ENCODE data around the gene UBAC2.

The UBAC2 gene

GRCh38 chr13:99342723-99343315, 142.2 kb downstream of the UBAC2 start:
- no peak for DNase-seq

- DNase-seq = no peak
These were observed 144.1 kb downstream of the UBAC2 start for GRCh38 chr13:99344610-99345208.

GRCh38 chr13:99345345-99345744, 144.7 kb downstream of the UBAC2 start:
- DNase-seq = no peak

- DNase-seq = no peak
These were observed 145.8 kb downstream of the UBAC2 start for GRCh38 chr13:99346335-99347042.

GRCh38 chr13:99347335-99347878, 146.8 kb downstream of the UBAC2 start:
- no peak for DNase-seq

- DNase-seq = no peak
These were observed 147.3 kb downstream of the UBAC2 start for GRCh38 chr13:99347911-99348451.

- DNase-seq = no peak
These were observed 149.5 kb downstream of the UBAC2 start for GRCh38 chr13:99350191-99350590.

GRCh38 chr13:99351772-99352171, 151.1 kb downstream of the UBAC2 start:
- DNase-seq = no peak

GRCh38 chr13:99352351-99353245, 151.9 kb downstream of the UBAC2 start:
- no peak for DNase-seq

- no peak for DNase-seq
These were observed 152.6 kb downstream of the UBAC2 start for GRCh38 chr13:99353246-99353600.

- no peak for DNase-seq
These were observed 153.2 kb downstream of the UBAC2 start for GRCh38 chr13:99353836-99354235.

- DNase-seq = no peak
These were observed 153.8 kb downstream of the UBAC2 start for GRCh38 chr13:99354371-99354951.

GRCh38 chr13:99355267-99356011, 154.8 kb downstream of the UBAC2 start:
- no peak for DNase-seq

- DNase-seq = no peak
These were observed 155.3 kb downstream of the UBAC2 start for GRCh38 chr13:99356012-99356261.

- no peak for DNase-seq
These were observed 155.8 kb downstream of the UBAC2 start for GRCh38 chr13:99356262-99357091.

GRCh38 chr13:99357131-99357596, 156.5 kb downstream of the UBAC2 start:
- DNase-seq = no peak

- no peak for DNase-seq
These were observed 157.3 kb downstream of the UBAC2 start for GRCh38 chr13:99357941-99358340.

- DNase-seq = no peak
These were observed 158.9 kb downstream of the UBAC2 start for GRCh38 chr13:99359528-99359927.

- no peak for DNase-seq
These were observed 160.0 kb downstream of the UBAC2 start for GRCh38 chr13:99360696-99361095.

- DNase-seq = no peak
These were observed 160.5 kb downstream of the UBAC2 start for GRCh38 chr13:99361197-99361596.

- no peak for DNase-seq
These were observed 161.7 kb downstream of the UBAC2 start for GRCh38 chr13:99362362-99362761.

Data from femur (tissue), 1 donor.